ENCODE results near the gene NQO2. TPM values are rescaled to one million over a fixed set of nuclear protein-coding genes. Genes with fewer than 3 reads are reported as not detected.
A peak's percentile ranks its signal among the peaks of the same experiment; 100 is the strongest.
"Not testable (repeated sequence)": the region's sequence is repeated elsewhere in the genome, so short reads cannot be mapped to it uniquely, and the experiment has no call there.

NQO2 gene
- total RNA-seq, 3 donors from 2014 or later: 13.4 to 24.1 (median 23.2) TPM

DNA sequence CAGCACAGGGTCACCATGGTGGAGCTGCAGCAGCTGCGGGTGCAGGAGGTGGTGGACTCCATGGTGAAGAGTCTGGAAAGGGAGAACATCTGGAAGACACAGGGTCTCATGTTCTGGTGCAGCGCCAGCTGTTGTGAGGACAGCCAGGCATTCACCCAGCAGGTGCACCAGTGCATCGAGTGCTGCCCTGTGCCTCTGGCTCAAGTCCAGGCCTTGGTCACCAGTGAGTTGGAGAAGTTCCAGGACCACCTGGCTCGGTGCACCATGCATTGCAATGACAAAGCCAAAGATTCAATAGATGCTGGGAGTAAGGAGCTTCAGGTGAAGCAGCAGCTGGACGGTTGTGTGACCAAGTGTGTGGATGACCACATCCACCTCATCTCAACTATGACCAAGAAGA lies 45.7 kb downstream of the NQO2 start:
- Histone ChIP-seq H3K4me1 (ENCODE audit: low read depth) (no peaks in the 10 kb centered on the region), H3K36me3 (ENCODE audit: low read depth) (no peaks in the 10 kb centered on the region), H3K4me3 (no peak overlapping the region), H3K9me3 (no peaks in the 10 kb centered on the region)
- DNase-seq (no peak), ATAC-seq (no peak)
- TF ChIP-seq, protein P1, sequence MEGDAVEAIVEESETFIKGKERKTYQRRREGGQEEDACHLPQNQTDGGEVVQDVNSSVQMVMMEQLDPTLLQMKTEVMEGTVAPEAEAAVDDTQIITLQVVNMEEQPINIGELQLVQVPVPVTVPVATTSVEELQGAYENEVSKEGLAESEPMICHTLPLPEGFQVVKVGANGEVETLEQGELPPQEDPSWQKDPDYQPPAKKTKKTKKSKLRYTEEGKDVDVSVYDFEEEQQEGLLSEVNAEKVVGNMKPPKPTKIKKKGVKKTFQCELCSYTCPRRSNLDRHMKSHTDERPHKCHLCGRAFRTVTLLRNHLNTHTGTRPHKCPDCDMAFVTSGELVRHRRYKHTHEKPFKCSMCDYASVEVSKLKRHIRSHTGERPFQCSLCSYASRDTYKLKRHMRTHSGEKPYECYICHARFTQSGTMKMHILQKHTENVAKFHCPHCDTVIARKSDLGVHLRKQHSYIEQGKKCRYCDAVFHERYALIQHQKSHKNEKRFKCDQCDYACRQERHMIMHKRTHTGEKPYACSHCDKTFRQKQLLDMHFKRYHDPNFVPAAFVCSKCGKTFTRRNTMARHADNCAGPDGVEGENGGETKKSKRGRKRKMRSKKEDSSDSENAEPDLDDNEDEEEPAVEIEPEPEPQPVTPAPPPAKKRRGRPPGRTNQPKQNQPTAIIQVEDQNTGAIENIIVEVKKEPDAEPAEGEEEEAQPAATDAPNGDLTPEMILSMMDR (IDR thresholded peaks at IDR 0.05): no peak
- intact Hi-C loops (cut with DNase I, micrococcal nuclease): loop anchor here in 1 of 2 donors (5.0 kb wide), 1 partner anchor 33 kb away; no protein-coding TSS in a partner anchor

DNA sequence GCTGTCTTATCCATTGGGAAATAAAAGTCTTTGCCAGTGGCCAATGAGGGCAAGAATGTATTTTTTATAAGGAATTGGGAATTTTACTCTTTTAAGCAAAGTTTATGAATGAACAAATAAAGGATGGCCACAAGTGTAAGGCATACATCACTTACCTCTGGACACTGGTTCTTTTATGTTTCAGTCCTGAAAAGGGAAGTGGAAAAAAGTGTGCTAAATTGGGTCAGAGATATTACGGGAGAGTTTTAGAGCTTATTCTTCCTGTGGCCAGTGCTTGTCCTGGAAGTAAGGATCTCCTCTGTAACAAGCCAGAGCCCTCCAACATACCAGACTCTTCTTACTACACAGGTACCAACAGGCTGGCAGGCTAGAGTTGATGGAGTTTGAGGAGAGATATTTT lies 46.1 kb downstream of the NQO2 start:
- TF ChIP-seq, protein P1 (IDR thresholded peaks at IDR 0.05): no peak
- no peak for DNase-seq
- Histone ChIP-seq H3K4me1 (ENCODE audit: low read depth) (no peaks in the 10 kb centered on the region), H3K4me3 (no peak overlapping the region), H3K36me3 (ENCODE audit: low read depth) (no peaks in the 10 kb centered on the region), H3K9me3 (no peaks in the 10 kb centered on the region)
- no peak for ATAC-seq
- intact Hi-C loops (cut with DNase I, micrococcal nuclease): loop anchor here in 1 of 2 donors (5.0 kb wide), 1 partner anchor 33 kb away; no protein-coding TSS in a partner anchor

DNA sequence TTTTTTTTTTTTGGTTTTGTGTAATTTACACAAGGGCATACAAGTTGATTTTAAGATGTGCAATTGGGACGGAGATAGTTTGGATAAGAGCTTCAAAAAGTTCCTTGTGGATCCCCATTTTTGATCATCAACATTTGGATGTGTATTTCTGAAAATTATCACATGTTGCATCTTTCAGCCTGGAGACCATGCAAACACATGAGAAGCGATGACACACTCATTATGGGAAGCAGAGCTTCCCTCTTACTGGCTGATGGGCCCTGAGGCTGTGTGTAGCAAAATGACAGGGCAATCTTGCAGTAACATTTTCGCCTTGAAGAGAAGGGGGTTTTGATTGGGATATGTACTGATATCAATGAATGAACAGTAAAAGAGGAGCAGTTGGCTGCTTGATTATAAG lies 46.6 kb downstream of the NQO2 start:
- TF ChIP-seq, protein P1 (IDR thresholded peaks at IDR 0.05): no peak
- intact Hi-C loops (cut with DNase I, micrococcal nuclease): loop anchor here in 1 of 2 donors (5.0 kb wide), 1 partner anchor 34 kb away; no protein-coding TSS in a partner anchor
- no peaks in the 10 kb centered on the region for H3K9me3 ChIP-seq

GRCh38 chr6:3048009-3048408 lies 48.3 kb downstream of the NQO2 start:
- not testable (repeated sequence) for DNase-seq; ATAC-seq; H3K4me1 ChIP-seq (ENCODE audit: low read depth); H3K36me3 ChIP-seq (ENCODE audit: low read depth); H3K9me3 ChIP-seq; H3K4me3 ChIP-seq
- intact Hi-C loops (cut with DNase I, micrococcal nuclease): loop anchor here in 1 of 2 donors (5.0 kb wide), 1 partner anchor 36 kb away; no protein-coding TSS in a partner anchor

More for the DNA sequence above, 46.6 kb downstream of the NQO2 start:
- H3K36me3 ChIP-seq (ENCODE audit: low read depth): no peaks in the 10 kb centered on the region
- no peak for DNase-seq
- no peaks in the 10 kb centered on the region for H3K4me1 ChIP-seq (ENCODE audit: low read depth)
- no peak for ATAC-seq
- H3K4me3 ChIP-seq: no peak overlapping the region

DNA sequence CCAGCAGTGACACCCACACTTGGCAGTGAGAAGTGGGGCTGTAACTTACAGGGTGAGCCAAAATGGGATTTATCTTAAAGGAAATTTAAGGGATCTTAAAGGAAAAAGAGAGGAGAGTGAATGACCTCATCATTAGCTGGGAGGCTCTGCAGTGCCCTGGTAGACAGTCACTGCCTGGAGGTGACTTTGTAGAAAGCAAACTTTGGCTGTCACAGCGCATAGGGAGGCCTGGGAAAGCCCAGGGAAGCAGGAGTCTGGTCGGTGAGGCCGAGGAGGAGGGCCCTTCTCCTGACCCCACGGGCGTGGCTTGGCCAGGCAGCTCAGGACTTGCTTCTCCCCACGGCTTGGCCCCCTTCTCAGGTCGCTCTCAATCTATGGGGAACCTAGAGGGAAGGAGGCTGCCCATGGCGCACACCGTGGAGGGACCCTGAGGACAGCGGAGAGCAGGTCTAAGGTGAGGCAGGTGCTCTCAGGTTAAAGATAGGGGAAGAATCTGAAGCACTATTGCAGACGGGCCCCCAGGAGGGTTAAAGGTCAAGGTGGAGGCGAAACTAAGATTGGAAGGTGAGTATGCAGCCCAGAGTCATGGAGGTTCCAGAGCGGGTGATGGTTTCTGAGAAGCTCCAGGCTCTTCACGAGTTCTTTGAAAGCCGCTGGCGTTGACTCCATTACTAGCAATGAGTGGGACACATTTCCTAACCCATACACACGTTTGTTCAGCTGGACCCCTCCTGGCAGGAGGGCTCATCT lies 53.0 kb downstream of the NQO2 start:
- ATAC-seq (no peak), DNase-seq (peak in 1 of 3 donors; percentile 54)
- intact Hi-C loops (cut with DNase I, micrococcal nuclease): no loop called here
- TF ChIP-seq, protein P1 (IDR thresholded peaks at IDR 0.05): no peak
- H3K4me1 ChIP-seq (ENCODE audit: low read depth): peaks cover 3% of the 10 kb centered on the region
- H3K4me3 ChIP-seq: no peak overlapping the region
- H3K9me3 ChIP-seq: no peaks in the 10 kb centered on the region
- no peaks in the 10 kb centered on the region for H3K36me3 ChIP-seq (ENCODE audit: low read depth)

GRCh38 chr6:3053231-3053508 lies 53.5 kb downstream of the NQO2 start:
- intact Hi-C loops (cut with DNase I, micrococcal nuclease): no loop called here
- Histone ChIP-seq H3K4me1 (ENCODE audit: low read depth) (peaks cover 3% of the 10 kb centered on the region), H3K9me3 (no peaks in the 10 kb centered on the region), H3K36me3 (ENCODE audit: low read depth) (no peaks in the 10 kb centered on the region), H3K4me3 (no peak overlapping the region)
- no peak for ATAC-seq
- no peak for DNase-seq
- TF ChIP-seq, protein P1 (IDR thresholded peaks at IDR 0.05): no peak

- H3K9me3 ChIP-seq; H3K36me3 ChIP-seq (ENCODE audit: low read depth); ATAC-seq; H3K4me3 ChIP-seq; H3K4me1 ChIP-seq (ENCODE audit: low read depth): not testable (repeated sequence)
- DNase-seq: peak in 2 of 3 donors; percentile 56 to 60
- intact Hi-C loops (cut with DNase I, micrococcal nuclease): loop anchor here (2.0 to 5.0 kb wide), 2 partner anchors 56 to 57 kb away; partner anchors contain the start of gene NQO2 (in 2 of the 2)
These were observed 54.8 kb downstream of the NQO2 start for GRCh38 chr6:3054229-3055157.

GRCh38 chr6:3055158-3055499 lies 55.4 kb downstream of the NQO2 start:
- H3K4me3 ChIP-seq; H3K36me3 ChIP-seq (ENCODE audit: low read depth); H3K9me3 ChIP-seq; H3K4me1 ChIP-seq (ENCODE audit: low read depth); ATAC-seq; DNase-seq: not testable (repeated sequence)
- intact Hi-C loops (cut with DNase I, micrococcal nuclease): loop anchor here (2.0 to 5.0 kb wide), 2 partner anchors 56 to 58 kb away; partner anchors contain the start of gene NQO2 (in 2 of the 2)

Measured in mucosa of descending colon (tissue), 3 donors.